Measurements from ENCODE around the gene NUDT17.
"Not testable (repeated sequence)": the region's sequence is repeated elsewhere in the genome, so short reads cannot be mapped to it uniquely, and the experiment has no call there.

The NUDT17 gene

GRCh38 chr1:145826030-145826429 lies 19.4 kb upstream of the NUDT17 start:
- DNase-seq (ENCODE audit: insufficient read length, low spot score) (no peak), FAIRE-seq (no peak)
- TF ChIP-seq POLR2A (IDR thresholded peaks at IDR 0.05; ENCODE audit: low read depth, low read length): no peak

- no peak for TF ChIP-seq POLR2A (IDR thresholded peaks at IDR 0.05; ENCODE audit: low read depth, low read length)
- FAIRE-seq: no peak
- DNase-seq (ENCODE audit: insufficient read length, low spot score): no peak
Measured at GRCh38 chr1:145827966-145828365, 17.5 kb upstream of the NUDT17 start.

- DNase-seq (ENCODE audit: insufficient read length, low spot score): no peak
Measured at GRCh38 chr1:145828367-145829026, 16.9 kb upstream of the NUDT17 start.

GRCh38 chr1:145830810-145831209 lies 14.6 kb upstream of the NUDT17 start:
- DNase-seq (ENCODE audit: insufficient read length, low spot score); FAIRE-seq: not testable (repeated sequence)

More at GRCh38 chr1:145828367-145829026, 16.9 kb upstream of the NUDT17 start:
- no peak for TF ChIP-seq POLR2A (IDR thresholded peaks at IDR 0.05; ENCODE audit: low read depth, low read length)
- FAIRE-seq: no peak

GRCh38 chr1:145837656-145838055 lies 7.8 kb upstream of the NUDT17 start:
- TF ChIP-seq POLR2A (IDR thresholded peaks at IDR 0.05; ENCODE audit: low read depth, low read length): no peak
- no peak for FAIRE-seq

GRCh38 chr1:145843031-145843430 lies 2.4 kb upstream of the NUDT17 start:
- FAIRE-seq (no peak), DNase-seq (ENCODE audit: insufficient read length, low spot score) (no peak)
- no peak for TF ChIP-seq POLR2A (IDR thresholded peaks at IDR 0.05; ENCODE audit: low read depth, low read length)

More at GRCh38 chr1:145837656-145838055, 7.8 kb upstream of the NUDT17 start:
- DNase-seq (ENCODE audit: insufficient read length, low spot score): no peak

- no peak for DNase-seq (ENCODE audit: insufficient read length, low spot score)
- FAIRE-seq: no peak
- no peak for TF ChIP-seq POLR2A (IDR thresholded peaks at IDR 0.05; ENCODE audit: low read depth, low read length)
Measured at GRCh38 chr1:145845144-145845513, 301 bp upstream of the NUDT17 start.

GRCh38 chr1:145846201-145846612 lies 777 bp downstream of the NUDT17 start:
- DNase-seq (ENCODE audit: insufficient read length, low spot score): no peak
- no peak for TF ChIP-seq POLR2A (IDR thresholded peaks at IDR 0.05; ENCODE audit: low read depth, low read length)
- no peak for FAIRE-seq

- FAIRE-seq (no peak), DNase-seq (ENCODE audit: insufficient read length, low spot score) (no peak)
- no peak for TF ChIP-seq POLR2A (IDR thresholded peaks at IDR 0.05; ENCODE audit: low read depth, low read length)
Measured at GRCh38 chr1:145847827-145848226, 2.4 kb downstream of the NUDT17 start.

- no peak for FAIRE-seq
- no peak for TF ChIP-seq POLR2A (IDR thresholded peaks at IDR 0.05; ENCODE audit: low read depth, low read length)
- peak; percentile 49 for DNase-seq (ENCODE audit: insufficient read length, low spot score)
Measured at GRCh38 chr1:145849356-145850160, 4.1 kb downstream of the NUDT17 start.

- FAIRE-seq (no peak), DNase-seq (ENCODE audit: insufficient read length, low spot score) (no peak)
- no peak for TF ChIP-seq POLR2A (IDR thresholded peaks at IDR 0.05; ENCODE audit: low read depth, low read length)
Measured at GRCh38 chr1:145855426-145855948, 10.1 kb downstream of the NUDT17 start.

GRCh38 chr1:145857170-145857569 lies 11.7 kb downstream of the NUDT17 start:
- no peak for FAIRE-seq

GRCh38 chr1:145858238-145858900 lies 12.9 kb downstream of the NUDT17 start:
- no peak for TF ChIP-seq POLR2A (IDR thresholded peaks at IDR 0.05; ENCODE audit: low read depth, low read length)
- no peak for FAIRE-seq
- peak; percentile 42 for DNase-seq (ENCODE audit: insufficient read length, low spot score)

More at GRCh38 chr1:145857170-145857569, 11.7 kb downstream of the NUDT17 start:
- TF ChIP-seq POLR2A (IDR thresholded peaks at IDR 0.05; ENCODE audit: low read depth, low read length): no peak
- DNase-seq (ENCODE audit: insufficient read length, low spot score): no peak

GRCh38 chr1:145858901-145859490 lies 13.6 kb downstream of the NUDT17 start, which contains the start of gene PIAS3:
PIAS3 (minus strand) TSS chr1:145859081; CDS start chr1:145858990, 91 bp downstream.
- FAIRE-seq (no peak), DNase-seq (ENCODE audit: insufficient read length, low spot score) (peak; percentile 85)

More at GRCh38 chr1:145858901-145859490, 13.6 kb downstream of the NUDT17 start, which contains the start of gene PIAS3:
- peak; percentile 75 for TF ChIP-seq POLR2A (IDR thresholded peaks at IDR 0.05; ENCODE audit: low read depth, low read length)
